ENCODE results near the gene PSMD1. TPM values are rescaled to one million over a fixed set of nuclear protein-coding genes. Genes with fewer than 3 reads are reported as not detected.

Gene PSMD1
- total and polyA plus RNA-seq, 11 donors, result 33.2 to 124 (median 86.1) TPM

DNA sequence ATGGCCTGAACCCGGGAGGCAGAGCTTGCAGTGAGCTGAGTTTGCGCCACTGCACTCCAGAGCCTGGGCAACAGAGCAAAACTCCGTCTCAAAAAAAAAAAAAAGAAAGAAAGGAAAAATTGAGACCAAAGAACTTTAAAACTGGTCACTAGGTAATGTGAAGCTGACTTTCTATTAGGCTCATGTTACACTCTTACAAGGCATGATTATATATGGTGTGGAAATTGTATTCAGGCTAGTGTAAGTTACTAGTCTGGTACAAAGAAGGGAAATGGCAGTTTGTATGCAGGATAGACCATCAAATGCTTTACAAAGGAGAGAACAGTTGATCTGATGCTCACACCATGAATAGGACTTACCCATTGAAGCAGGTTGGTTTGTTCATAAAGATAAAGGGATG, 106.3 kb downstream of the PSMD1 start:
- ATAC-seq (no peak), DNase-seq (no peak)
- H3K4me3 ChIP-seq, result no peak overlapping the region
- H3K27ac ChIP-seq, result no peak overlapping the region
- no peak for TF ChIP-seq CTCF (IDR thresholded peaks at IDR 0.05)
- no peak for TF ChIP-seq POLR2A (IDR thresholded peaks at IDR 0.05)
- no peaks in the 10 kb centered on the region for H3K9me3 ChIP-seq
- no peaks in the 10 kb centered on the region for H3K27me3 ChIP-seq
- H3K4me1 ChIP-seq, result peaks cover 0 to 29% (median 0%) of the 10 kb centered on the region in 12 donors
- 90 to 97% (median 94%) methylated on average over 3 of the region's 3 CpGs for WGBS, 4 donors
- peaks cover 0 to 76% (median 63%) of the 10 kb centered on the region in 9 donors for H3K36me3 ChIP-seq
- intact Hi-C loops (cut with DNase I), result no loop called here

GRCh38 chr2:231163414-231164095, 106.9 kb downstream of the PSMD1 start:
- intact Hi-C loops (cut with DNase I), result no loop called here
- Histone ChIP-seq H3K4me3 (no peak overlapping the region), H3K4me1 (peaks cover 0 to 35% (median 2%) of the 10 kb centered on the region in 12 donors), H3K27me3 (no peaks in the 10 kb centered on the region), H3K9me3 (no peaks in the 10 kb centered on the region), H3K27ac (no peak overlapping the region), H3K36me3 (peaks cover 0 to 77% (median 63%) of the 10 kb centered on the region in 9 donors)
- WGBS, 4 donors, result 90 to 94% (median 92%) methylated on average over 4 of the region's 4 CpGs
- DNase-seq (no peak), ATAC-seq (no peak)
- TF ChIP-seq POLR2A (IDR thresholded peaks at IDR 0.05), result no peak
- no peak for TF ChIP-seq CTCF (IDR thresholded peaks at IDR 0.05)

DNA sequence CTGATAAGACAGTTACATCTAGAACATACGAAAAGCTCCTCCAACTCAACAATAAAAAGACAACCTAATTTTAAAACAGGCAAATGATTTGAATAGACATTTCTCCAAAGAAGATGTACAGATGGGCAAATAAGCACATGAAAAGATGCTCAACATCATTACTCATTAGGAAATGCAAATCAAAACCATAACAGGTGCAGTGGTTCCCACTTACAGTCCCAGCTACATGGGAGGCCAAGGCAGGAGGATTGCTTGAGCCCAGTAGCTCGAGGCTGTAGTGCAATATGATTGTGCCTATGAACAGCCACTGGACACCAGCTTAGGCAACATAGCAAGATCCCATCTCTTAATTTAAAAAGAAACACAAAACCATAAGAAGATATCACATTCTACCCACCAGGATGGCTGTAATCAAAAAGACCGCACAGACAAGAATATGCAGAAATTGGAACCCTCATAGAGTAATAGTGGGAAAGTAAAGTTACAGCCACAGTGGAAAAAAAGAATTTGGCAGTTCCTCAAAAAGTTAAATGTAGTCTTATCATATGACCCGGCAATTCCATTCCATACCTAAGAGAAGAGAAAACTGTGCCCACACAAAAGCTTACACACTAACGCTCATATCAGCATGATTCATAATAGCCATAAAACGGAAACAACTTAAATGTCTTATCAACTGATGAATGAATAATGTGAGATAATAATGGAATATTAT, 111.2 kb downstream of the PSMD1 start:
- Histone ChIP-seq H3K27ac (peak overlapping the region in 1 of 12 donors; percentile 65), H3K4me1 (peaks cover 0 to 28% (median 13%) of the 10 kb centered on the region in 12 donors), H3K9me3 (no peaks in the 10 kb centered on the region), H3K36me3 (peaks cover 0 to 89% (median 78%) of the 10 kb centered on the region in 9 donors), H3K4me3 (no peak overlapping the region), H3K27me3 (no peaks in the 10 kb centered on the region)
- ATAC-seq (no peak), DNase-seq (no peak)
- no peak for TF ChIP-seq CTCF (IDR thresholded peaks at IDR 0.05)
- no peak for TF ChIP-seq POLR2A (IDR thresholded peaks at IDR 0.05)
- intact Hi-C loops (cut with DNase I), result no loop called here
- WGBS, 4 donors, result 71 to 81% (median 75%) methylated on average over 6 of the region's 6 CpGs

DNA sequence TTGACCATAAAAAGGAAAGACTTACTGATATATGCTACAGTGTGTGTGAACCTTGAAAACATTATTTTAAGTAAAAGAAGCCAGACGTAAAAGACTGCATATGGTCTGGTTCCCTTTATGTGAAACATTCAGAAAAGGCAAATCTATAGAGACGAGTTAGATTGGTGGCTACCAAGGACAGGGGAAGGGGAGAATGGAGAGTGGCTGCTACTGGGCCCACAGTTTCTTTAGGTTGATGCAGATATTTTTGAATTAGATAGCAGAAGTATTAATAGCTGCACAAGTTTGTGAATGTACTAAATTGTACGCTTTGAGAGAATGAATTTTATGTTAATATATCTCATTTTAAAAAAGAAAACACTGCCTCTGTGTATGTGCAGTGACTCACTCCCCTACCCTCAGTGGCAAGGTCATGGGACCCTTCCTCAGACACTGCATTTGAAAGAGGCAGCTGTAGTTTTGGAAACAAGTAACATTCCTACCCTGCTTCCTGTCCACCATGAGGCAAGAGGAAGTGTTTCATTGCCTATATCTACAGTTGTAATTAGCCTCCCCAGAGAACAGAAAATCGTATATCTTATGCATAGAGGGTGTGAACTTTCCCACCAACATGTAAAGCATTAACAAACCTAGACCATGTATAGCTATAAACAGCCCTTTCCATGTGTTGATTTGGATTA, 111.9 kb downstream of the PSMD1 start:
- peaks cover 0 to 24% (median 13%) of the 10 kb centered on the region in 12 donors for H3K4me1 ChIP-seq
- TF ChIP-seq POLR2A (IDR thresholded peaks at IDR 0.05) (no peak), CTCF (IDR thresholded peaks at IDR 0.05) (no peak)
- peak in 3 of 4 donors; percentile 20 to 32 (median 24) for ATAC-seq
- H3K36me3 ChIP-seq, result peaks cover 0 to 91% (median 77%) of the 10 kb centered on the region in 9 donors
- no peak overlapping the region for H3K4me3 ChIP-seq
- 77 to 84% (median 82%) methylated on average over 4 of the region's 4 CpGs for WGBS, 4 donors
- intact Hi-C loops (cut with DNase I), result no loop called here
- no peaks in the 10 kb centered on the region for H3K27me3 ChIP-seq
- H3K27ac ChIP-seq, result peak overlapping the region in 1 of 12 donors; percentile 65
- no peak for DNase-seq
- no peaks in the 10 kb centered on the region for H3K9me3 ChIP-seq
